Stimulated activated CD4-positive, alpha-beta T cell treated with anti-CD3 and anti-CD28 coated beads, Interleukin-15, amount 100 ng/mL, for 1 hour (primary cell): ENCODE results near the gene PLBD2.

ENCODE experiments used
- DNase-seq, 2 donors: peaks; one replicate each; pipeline ENCODE4 v3.0.0-alpha.2; 2020; ENCODE audit warnings: low read depth in 1 of 2, low spot score in 1 of 2

PLBD2 gene

GRCh38 chr12:113358381-113359132 lies at the start of gene PLBD2:
TSS of gene PLBD2 (plus strand) at chr12:113358587. CDS start at chr12:113358601, 14 bp downstream.
- DNase-seq: peak; percentile 89 to 92

GRCh38 chr12:113310489-113310888 lies 47.9 kb upstream of the PLBD2 start:
- no peak for DNase-seq

DNA sequence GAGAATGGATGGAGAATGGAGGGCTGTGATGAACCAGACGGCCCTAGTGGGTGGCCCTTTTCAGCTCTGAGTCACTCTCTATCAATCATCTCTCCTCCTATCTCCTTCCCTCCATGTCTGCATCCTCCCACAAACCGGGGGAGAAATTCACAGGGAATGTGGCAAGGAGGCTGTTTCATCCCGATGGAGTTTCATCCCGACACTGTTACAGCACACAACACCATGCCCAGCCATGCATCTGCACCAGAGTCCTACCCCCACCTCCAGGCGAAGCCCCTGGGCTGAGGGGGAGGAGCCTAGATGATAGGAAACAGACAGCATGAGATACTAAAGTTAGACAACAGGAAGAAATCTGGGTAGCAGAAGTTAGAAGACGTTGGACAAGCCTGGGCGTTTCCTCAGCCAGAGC lies 44.3 kb upstream of the PLBD2 start:
- DNase-seq: no peak

DNA sequence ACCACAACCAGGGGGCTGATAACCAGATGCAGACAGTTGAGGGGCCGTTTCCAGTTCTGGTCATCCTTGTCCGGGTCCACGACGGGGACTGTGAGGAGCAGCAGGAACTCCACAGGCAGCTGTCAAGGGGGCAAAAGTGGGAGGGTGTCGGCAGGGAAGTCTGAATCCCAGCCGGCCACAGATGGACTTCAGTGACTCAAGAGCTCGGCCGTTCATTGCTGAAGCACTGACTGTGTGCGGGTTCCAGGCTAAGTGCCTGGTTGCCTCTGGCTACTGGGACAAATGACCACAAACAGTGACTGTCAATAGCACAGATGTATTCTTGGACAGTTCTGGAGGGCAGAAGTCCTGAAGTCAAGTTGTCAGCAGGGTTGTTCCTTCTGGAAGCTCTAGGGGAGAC lies 43.0 kb upstream of the PLBD2 start:
- DNase-seq: no peak

DNA sequence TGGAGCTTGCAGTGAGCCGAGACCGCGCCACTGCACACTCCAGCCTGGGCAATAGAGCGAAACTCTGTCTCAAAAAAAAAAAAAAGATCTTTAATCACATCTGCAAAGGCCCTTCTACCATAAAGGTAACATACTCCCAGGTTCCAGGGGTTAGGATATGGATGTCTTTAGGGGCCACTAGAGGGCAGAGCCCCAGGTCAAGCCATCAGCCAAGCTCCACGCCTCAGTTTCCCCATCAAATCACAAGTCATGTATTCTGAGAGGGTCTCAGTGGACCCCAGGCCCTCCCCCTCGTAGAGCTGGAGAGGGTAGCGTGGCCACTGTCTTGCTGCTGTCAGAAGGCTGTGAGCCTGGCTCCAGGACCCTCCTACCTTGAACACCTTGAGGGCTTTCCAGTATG lies 42.2 kb upstream of the PLBD2 start:
- DNase-seq: no peak

DNA sequence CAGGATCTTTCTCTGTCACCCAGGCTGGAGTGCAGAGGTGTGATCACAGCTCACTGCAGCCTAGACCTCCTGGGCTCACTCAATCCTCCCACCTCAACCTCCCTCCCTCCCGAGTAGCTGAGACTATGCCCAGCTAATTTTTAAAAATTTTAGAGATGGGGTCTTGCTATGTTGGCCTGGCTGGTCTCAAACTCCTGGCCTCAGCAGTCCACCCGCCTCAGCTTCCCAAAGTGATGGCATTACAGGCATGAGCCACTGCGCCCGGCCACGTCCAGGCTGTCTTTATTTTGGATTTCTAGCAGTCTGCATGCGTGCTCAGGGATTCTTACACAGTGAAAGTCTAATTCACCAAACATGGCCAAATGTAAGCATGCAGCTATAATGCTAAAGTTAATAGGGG lies 41.3 kb upstream of the PLBD2 start:
- no peak for DNase-seq

DNA sequence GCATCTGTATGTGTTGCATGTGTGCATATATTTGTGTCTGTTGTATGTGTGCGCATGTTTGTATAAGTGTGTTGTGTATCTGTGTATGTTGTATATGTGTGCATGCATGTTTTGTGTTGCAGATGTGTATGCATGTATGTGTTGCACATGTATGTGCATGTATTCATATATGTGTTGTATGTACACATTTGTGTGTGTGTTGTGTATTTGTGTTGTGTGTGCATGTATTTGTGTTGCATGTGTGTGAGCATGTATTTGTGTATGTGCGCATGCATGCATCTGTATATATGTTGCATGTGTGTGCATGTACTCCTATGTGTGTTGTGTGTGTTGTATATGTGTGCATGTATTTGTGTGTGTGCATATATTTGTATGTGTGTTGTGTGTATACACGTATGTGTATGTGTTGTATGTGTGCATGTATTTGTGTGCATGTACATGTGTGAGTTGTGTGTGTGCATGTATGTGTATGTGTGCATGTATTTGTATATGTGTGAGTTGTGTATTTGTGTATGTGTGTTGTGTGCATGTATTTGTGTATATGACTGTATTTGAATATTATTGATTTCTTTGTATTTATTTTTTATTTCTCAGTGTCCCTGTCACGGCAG lies 40.2 kb upstream of the PLBD2 start:
- no peak for DNase-seq

GRCh38 chr12:113318900-113319628 lies 39.3 kb upstream of the PLBD2 start:
- no peak for DNase-seq

DNA sequence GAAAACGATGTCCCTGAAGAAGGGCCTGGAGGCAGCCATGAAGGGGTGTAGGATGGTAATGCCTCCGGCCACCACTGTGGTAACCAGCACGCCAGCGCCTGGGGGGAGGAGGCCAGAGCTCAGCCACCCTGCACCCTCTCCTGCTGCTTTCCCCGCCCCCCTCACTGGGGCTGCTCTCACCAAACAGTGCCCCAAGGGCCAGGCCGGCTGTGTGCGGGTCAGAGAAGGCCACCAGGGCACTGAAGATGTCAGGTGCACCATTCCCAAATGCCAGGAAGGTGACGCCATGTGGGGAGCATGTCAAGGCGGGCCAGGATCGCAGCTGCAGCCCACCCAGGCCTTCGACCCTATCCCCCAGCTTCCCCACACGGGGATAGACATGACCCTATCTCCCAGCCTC lies 38.0 kb upstream of the PLBD2 start:
- no peak for DNase-seq

DNA sequence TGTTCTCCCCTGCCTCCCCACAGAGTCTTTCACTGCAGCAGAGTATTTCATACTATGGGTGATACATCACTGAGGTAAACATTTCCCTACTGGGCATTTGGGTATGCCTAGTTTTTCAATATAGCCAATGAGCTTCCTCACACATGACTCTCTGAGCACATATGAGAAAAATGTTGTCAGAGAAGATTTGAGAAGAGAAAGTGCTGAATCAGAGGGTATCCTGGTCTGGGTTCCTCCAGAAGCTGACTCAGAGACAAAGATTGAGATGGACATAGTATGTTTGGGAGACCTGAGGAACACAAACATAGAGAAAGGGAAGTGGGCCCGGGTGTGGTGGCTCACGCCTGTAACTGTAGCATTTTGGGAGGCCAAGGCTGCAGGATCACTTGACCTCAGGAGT lies 36.0 kb upstream of the PLBD2 start:
- DNase-seq: no peak

DNA sequence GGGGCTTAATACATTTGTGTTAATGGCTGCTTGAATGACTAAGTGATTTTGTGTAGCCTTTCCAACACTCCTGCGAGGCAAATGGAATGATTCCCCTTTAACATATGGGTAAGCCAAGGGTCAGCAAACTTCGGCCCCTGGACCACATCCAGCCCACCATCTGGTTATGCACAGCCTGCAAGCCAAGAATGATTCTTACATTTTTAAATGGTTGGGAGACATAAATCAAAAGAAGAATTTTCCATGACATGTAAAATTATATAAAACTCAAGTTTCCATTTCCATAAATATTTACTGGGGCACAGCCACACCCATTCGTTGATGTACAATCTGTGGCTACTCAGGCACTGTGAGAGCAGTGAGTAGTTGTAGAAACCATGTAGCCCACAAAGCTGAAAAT lies 32.5 kb upstream of the PLBD2 start:
- DNase-seq: no peak

DNA sequence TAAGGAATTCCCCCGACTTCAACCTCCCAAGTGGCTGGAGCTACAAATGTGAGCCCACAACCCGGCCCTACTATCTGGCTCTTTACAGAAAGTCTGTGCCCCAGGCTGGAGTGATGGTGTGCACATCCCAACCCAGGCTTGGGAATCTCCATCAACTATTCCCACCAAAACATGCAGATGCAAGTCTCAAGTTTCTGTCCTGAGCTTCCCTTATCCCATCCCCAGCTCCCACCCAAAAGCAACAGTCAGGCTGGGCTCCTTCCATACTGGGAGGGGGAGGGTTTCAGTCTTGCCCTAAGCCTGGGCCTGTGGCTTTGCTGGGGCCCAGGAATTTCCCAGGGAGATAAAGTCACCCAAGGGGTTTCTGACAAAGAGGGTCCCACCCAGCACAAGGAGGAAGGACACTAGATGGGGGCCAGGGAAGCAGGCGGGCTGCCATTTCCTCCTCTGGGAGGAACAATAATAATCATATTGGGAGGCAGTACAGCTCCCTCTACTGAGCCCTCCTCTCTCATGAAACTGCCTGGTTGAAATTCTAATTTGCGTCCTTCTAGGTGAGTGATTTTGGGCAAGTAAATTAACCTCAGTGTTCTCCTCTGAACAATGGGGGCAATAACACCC lies 31.5 kb upstream of the PLBD2 start:
- DNase-seq: no peak

DNA sequence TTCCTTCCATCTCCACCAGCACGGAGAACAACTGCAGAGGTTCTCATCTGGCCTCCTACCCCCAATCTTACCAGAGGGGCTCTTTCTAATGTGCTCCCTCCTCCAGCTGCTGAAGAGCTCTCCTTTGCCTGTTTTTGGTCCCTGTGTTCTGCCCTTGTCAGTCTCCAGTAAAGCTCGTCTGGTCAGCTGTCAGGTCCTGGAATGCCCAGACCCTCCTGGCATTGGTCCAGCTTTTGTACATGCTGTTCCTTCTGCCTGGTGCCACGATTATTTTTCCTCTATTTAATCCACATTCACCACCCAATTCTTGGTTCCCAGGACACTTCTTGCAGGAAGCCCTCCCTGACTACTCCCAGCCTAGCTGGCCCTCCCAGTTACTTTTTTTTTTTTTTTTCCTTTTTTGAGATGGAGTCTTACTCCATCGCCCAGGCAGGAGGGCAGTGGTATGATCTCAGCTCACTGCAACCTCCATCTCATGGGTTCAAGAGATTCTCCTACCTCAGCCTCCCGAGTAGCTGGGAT lies 30.0 kb upstream of the PLBD2 start:
- DNase-seq: no peak

DNA sequence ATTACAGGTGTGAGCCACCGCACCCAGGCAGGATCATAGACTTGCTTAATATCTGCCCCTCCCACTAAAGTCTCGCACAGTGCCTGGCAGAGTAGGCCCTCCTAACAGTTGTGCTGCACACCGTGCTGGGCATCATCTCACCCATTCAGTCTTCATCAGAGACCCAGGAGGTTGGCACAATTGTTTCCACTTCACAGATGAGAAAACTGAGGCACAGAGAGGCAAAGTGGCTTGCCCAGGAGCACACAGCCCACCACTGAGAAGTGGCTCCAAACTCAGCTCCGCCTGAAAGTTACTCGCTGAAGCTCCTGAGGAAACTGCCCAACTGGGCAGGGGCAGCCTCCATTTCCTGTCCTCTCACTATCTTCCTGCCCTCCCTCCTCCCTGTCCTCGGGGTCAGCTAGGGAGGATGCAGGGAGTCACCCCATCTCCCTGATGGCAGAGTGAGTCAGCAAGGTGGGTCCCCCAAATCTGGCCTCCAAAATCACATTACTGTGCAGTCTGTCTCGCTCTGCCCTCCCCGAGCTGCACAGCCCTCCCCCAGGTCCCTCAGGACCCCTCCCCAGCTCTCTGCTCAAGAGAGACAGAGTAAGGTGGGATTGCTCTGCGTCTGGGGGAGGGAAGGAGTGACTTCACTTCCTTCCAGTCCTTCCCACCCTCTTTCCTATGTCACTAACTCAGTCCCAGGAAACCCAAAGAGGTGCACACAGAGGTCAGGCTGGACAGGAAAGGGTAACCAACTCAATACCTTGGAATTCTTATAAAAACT lies 29.2 kb upstream of the PLBD2 start:
- no peak for DNase-seq

DNA sequence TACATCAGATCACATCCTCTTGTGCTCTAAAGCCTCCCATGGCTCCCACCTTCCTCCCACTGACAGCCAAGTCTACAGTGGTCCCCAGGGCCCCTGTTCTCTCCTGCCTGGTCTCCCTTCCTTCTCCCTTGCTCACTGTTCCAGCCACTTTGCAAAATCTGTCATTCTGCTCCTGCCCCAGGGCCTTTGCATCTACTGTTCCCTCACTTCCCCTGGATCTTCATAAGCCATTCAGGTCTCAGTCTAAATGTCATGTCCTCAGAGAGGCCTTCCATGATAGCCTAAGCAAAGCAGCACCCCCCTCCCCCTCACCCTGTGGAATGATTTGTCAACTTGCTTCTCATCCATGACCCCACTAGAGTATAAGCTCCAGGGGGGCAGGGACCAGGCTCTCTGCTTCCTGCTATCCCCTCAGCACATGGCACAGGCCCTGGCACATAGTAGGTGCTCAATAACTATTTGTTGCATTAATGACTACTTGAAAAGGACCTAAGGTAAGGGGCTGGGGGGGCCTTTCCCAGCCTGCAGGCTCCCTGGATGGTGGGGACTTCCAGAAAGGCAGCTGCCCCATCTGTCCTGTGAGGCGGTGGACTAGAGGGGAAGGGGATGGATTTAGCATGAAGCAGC lies 28.5 kb upstream of the PLBD2 start:
- no peak for DNase-seq

DNA sequence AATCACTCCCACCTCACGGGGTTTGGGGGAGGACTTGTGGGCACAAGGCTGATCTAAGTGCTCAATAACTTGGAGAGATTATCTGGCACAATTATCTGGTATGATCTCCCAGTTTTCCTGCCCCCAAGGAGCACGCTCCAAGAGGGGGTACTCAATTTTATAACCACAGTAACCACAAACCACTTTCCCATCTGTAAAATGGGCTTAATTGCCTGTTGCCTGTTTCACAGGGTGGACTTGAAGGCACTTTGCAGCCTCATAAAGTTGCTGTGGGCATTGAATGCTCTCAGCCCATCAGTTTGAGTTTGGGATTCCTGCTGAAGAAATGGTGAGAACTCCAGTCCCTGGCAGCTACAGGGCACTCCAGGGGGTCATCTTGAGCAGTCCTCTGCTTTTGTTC lies 27.9 kb upstream of the PLBD2 start:
- no peak for DNase-seq

- DNase-seq: no peak
Observed at GRCh38 chr12:113332688-113333417, 25.5 kb upstream of the PLBD2 start.

DNA sequence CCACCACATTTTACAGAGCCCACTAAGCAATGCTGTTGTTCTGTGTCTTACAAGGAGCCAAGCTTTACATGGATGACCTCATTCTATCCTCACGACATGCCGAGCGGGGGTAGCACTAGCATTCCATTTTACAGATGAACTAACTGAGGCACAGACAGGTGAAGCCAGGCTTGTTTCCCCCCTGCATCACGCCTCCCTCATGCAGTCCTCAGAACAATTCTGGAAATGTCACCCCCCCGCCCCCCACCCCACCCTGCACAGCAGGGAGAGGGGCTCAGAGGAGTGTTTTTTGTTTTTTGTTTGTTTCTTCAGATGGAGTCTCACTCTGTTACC lies 25.0 kb upstream of the PLBD2 start:
- no peak for DNase-seq

GRCh38 chr12:113333877-113334785 lies 24.3 kb upstream of the PLBD2 start:
- DNase-seq: no peak
